Measurements from ENCODE around the gene CAB39L. TPM values are rescaled to one million over a fixed set of nuclear protein-coding genes. Genes with fewer than 3 reads are reported as not detected.

The CAB39L gene
- total and polyA plus RNA-seq, 2 of the 13 experiments (the other 11 are each of a cell fraction or from before 2014, with no cell fraction given): 3.1 to 6.1 TPM

- Histone ChIP-seq H3K4me1 (ENCODE audit: insufficient read depth, low read length) (no peaks in the 10 kb centered on the region), H2AFZ (ENCODE audit: low read length) (no peak overlapping the region), H4K20me1 (ENCODE audit: insufficient read depth, low read length) (no peaks in the 10 kb centered on the region), H3K9me3 (ENCODE audit: low read length) (no peaks in the 10 kb centered on the region), H3K27me3 (ENCODE audit: control insufficient read depth in 1 of 2, insufficient read depth in 2 of 2, low read length in 2 of 2) (no peaks in the 10 kb centered on the region), H3K27ac (ENCODE audit: extremely low read length, insufficient read depth, low read length) (no peak overlapping the region), H3K4me2 (ENCODE audit: low read depth, low read length) (no peak overlapping the region), H3K4me3 (replicated peaks in 1 of 3; ENCODE audit: insufficient read depth in 1 of 3, low read depth in 2 of 3, low read length in 3 of 3) (no peak overlapping the region), H3K9ac (ENCODE audit: insufficient read depth, low read depth, low read length) (no peak overlapping the region), H3K79me2 (ENCODE audit: insufficient read depth, low read length) (no peaks in the 10 kb centered on the region), H3K36me3 (replicated peaks in 1 of 2; ENCODE audit: control insufficient read depth in 1 of 2, insufficient read depth in 2 of 2, low read length in 2 of 2) (no peaks in the 10 kb centered on the region)
- intact Hi-C loops (cut with micrococcal nuclease; ENCODE audit: unreplicated experiment): no loop called here
- ChIA-PET POLR2A (no interaction called here), CTCF (ENCODE audit: low intra/inter-chr PET ratio, low total read pairs) (no interaction called here)
- in situ Hi-C loops (cut with HindIII; ENCODE audit: extremely low pct_ligation_motif_present, low pct_unique_long_range_greater_than_20kb): no loop called here
- no peak for FAIRE-seq
- BruUV-seq (replicated peaks): no TSS peak
- no peak for TF ChIP-seq ZNF768 (CRISPR knock-in tag; IDR thresholded peaks at IDR 0.05)
- no peak for TF ChIP-seq GTF3A (CRISPR knock-in tag; conservative IDR thresholded peaks at IDR 0.05)
- TF ChIP-seq YY1 (IDR thresholded peaks at IDR 0.05; ENCODE audit: insufficient read depth, insufficient replicate concordance, low read depth, low read length): no peak
- TF ChIP-seq ZNF629 (CRISPR knock-in tag; conservative IDR thresholded peaks at IDR 0.05): no peak
- no peak for TF ChIP-seq MLX (CRISPR knock-in tag; IDR thresholded peaks at IDR 0.05)
- no peak for TF ChIP-seq ZBTB7A (CRISPR knock-in tag; IDR thresholded peaks at IDR 0.05)
- TF ChIP-seq GMEB1 (CRISPR knock-in tag; IDR thresholded peaks at IDR 0.05; ENCODE audit: borderline replicate concordance): no peak
- TF ChIP-seq PHB2 (IDR thresholded peaks at IDR 0.05; ENCODE audit: partially characterized antibody): no peak
- TF ChIP-seq MNT (IDR thresholded peaks at IDR 0.05): no peak
- TF ChIP-seq SNAPC5 (CRISPR knock-in tag; IDR thresholded peaks at IDR 0.05; ENCODE audit: borderline replicate concordance): no peak
- no peak for TF ChIP-seq GABPA (IDR thresholded peaks at IDR 0.05; ENCODE audit: low read depth, low read length)
- no peak for TF ChIP-seq GABPA (CRISPR knock-in tag; IDR thresholded peaks at IDR 0.05; ENCODE audit: low read depth)
- no peak for TF ChIP-seq HMGXB3 (CRISPR knock-in tag; IDR thresholded peaks at IDR 0.05; ENCODE audit: borderline replicate concordance)
- TF ChIP-seq ZBTB38 (CRISPR knock-in tag; IDR thresholded peaks at IDR 0.05): no peak
- 95% methylated on average over 2 of the region's 2 CpGs for WGBS (ENCODE audit: low lambda C conversion rate)
- no peak for ATAC-seq
- no peak for DNase-seq (ENCODE audit: low spot score)
These were observed 123.9 kb downstream of the CAB39L start for GRCh38 chr13:49319951-49320350.

All from HepG2 (cell line).